Left ventricle myocardium superior (tissue), 1 donor: ENCODE data around the gene ZNF608. TPM values are rescaled to one million over a fixed set of nuclear protein-coding genes. Genes with fewer than 3 reads are reported as not detected.

Experiments used
- ATAC-seq: fragments of 200-7000 bp; cut with Tn5 transposase; one replicate; pipeline ENCODE4 v1.9.1; 2020; ENCODE audit warnings: mild to moderate bottlenecking, moderate library complexity
- DNase-seq: peaks from one replicate; pipeline ENCODE4 v3.0.0-alpha.2; 2020
- intact Hi-C: fragments of 100-400 bp; cut with micrococcal nuclease; formaldehyde crosslinking; loops from one replicate; pipeline ENCODE4 v1.11.0; 2022
- total RNA-seq: library from RNA; stranded (reverse); fragmentation: NEBNext Ultra II Directional; extraction: Animal tissue kit (Norgen Biotek cat#: 25700); gene quantifications from one replicate; pipeline ENCODE4 v1.2.1, GENCODE V29; 2021
- donor health status: DM: no; HTN: yes; CAD: no; lungs with severe emphysema.

Gene ZNF608
- total RNA-seq, 1 donor from 2014 or later: 18.2 TPM

DNA sequence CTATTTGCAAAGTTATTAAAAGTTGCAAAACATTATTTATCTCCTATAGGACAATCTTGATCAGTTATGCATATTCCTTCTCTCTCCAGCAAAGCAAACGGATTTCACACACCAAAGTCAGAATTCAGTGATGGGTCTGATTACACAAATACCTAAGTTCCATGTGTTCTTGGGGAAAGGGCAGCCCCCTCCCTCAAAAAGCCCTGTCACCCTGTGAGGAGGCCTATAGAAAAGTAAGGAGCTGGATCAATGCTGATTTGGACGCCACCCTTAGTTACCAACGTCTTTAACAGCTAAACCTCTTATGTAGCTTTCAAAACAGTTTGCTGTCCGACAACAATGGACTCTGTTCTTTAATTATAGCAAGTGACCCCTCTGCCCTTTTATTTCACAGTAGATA, 6.4 kb downstream of the ZNF608 start:
- intact Hi-C loops: no loop called here
- no peak for DNase-seq
- ATAC-seq: no peak

DNA sequence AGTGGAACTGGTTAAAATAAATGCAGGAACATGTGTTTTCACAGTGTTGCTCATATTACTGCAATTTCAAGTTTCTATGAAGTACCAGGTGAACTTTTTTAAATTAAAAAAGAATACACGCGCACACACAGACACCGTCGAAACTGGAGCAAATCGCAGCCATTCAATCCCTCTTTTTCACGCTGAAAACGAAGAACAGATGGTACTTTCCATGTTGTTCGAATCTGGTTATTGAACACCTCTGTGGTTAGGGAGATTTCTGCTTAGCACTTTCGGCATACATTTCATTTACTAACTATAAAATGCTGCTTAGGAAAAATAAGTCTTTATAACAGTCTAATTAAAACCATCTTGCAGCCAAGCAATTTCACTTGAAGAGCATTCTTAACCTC, 6.8 kb downstream of the ZNF608 start:
- intact Hi-C loops: no loop called here

DNA sequence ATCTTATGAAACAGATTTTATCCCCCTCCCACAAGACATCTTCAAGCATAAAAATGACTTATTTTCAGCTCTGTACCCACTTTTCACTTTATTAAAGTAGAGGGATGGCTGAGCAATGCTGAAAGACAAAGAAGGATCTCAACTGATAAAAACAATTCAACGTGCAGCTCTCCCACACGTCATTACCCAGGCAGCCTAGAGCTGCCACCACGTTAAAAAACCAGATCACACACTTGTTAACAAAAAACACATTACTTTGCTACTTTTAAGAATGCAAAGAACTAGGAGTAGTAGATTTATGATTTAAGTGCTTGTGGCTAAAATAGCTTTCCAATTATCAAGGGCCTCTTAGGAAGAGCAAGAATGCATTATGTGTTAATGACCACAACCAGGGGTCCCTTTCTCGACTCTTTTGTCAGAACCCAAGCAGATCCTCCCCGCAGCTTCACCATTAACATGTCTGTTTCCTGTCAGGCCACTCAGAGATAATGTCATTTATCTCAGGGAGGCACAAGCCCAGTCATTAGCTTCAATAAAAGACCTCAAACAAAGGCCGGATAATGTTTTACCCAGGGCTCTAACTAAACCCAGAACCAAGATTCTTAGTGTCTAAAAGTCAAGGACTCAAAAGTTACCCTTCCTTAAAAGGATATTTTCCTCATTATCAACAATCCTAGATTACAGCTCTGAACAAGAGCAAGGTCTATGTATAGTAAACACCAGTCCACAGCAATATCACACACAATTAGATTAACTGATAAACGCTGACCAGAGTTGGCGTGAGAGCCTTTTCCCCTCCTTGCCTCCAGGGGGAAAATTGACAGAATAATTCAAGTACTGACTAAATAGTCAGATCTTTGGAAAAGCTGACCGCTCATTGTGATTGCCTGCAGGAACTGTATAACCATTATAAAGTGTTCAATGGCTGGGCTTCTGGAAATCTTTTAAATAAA, 7.5 kb downstream of the ZNF608 start:
- DNase-seq (no peak), ATAC-seq (no peak)
- intact Hi-C loops: no loop called here

More for the DNA sequence above, 6.8 kb downstream of the ZNF608 start:
- no peak for ATAC-seq
- no peak for DNase-seq

DNA sequence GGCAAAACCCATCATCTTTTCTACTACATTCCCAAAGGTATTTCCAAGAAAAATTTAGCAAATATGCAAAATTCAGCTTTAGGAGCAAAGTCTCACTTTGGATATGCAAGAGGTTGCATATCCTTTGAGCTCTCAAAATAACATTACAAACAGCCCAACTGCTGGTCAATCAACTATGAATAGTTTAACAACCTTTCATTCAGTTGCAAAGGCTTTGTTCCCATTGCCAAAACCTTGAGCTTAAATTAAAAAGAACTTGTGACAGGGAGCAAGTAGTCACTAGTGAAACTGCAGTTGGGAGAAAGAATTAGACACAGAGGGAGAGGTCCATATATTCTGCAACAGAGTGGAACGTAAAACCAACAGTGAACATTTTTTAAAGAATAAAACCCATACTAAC, 8.8 kb downstream of the ZNF608 start:
- intact Hi-C loops: no loop called here
- no peak for ATAC-seq

DNA sequence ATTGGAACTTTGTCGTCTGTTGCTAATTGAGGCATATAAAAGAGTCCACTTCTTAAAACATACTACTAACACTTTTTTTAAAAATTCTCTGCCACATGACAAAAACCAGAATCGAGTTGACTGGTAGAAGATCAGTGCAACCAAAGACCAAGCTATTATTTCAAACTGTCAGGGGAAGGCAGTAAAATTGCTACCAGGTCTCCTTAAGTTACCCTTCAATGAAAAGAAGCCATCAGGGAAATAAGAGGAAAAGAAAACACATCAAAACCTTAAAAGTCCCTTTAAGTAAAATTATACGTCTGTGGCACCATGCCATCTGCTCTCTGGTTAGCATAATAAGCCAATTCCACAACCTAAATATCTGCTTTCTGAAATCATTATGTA, 9.6 kb downstream of the ZNF608 start:
- intact Hi-C loops: no loop called here
- ATAC-seq: no peak
- DNase-seq: no peak

More for the DNA sequence above, 8.8 kb downstream of the ZNF608 start:
- DNase-seq: no peak

DNA sequence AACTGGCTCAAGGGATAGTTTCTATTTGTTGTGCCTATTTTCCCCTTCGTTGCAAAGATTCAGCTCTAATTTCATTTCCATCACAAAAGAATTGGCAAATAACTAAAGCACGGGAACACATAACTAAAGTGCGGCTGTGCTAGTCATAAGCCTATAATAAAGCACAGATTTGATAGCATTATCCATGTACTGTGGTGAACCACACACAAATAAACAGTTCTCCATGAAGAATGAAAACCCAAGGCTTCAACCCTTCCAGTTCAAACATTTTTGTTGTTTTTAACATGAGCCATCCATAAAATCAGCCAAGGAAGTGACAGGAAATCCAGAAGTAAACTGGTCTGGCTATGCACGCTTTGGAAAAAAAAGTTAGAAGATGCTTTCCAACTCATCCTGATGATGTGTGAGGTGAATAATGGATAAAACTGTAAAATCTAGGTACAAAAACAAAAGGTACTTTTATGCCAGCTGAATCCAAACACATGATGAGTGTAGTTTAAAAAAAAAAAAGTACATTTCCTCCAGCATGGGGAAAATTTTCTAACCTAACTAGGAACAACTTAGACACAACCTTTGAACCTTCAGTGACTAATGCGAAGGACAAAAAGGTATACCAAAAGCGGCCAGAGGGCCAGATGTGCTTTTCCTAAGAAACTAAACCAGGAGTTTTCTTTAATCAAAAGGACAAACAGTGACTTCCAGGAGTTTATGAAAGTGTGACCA, 10.2 kb downstream of the ZNF608 start:
- ATAC-seq: no peak
- intact Hi-C loops: no loop called here
- no peak for DNase-seq

DNA sequence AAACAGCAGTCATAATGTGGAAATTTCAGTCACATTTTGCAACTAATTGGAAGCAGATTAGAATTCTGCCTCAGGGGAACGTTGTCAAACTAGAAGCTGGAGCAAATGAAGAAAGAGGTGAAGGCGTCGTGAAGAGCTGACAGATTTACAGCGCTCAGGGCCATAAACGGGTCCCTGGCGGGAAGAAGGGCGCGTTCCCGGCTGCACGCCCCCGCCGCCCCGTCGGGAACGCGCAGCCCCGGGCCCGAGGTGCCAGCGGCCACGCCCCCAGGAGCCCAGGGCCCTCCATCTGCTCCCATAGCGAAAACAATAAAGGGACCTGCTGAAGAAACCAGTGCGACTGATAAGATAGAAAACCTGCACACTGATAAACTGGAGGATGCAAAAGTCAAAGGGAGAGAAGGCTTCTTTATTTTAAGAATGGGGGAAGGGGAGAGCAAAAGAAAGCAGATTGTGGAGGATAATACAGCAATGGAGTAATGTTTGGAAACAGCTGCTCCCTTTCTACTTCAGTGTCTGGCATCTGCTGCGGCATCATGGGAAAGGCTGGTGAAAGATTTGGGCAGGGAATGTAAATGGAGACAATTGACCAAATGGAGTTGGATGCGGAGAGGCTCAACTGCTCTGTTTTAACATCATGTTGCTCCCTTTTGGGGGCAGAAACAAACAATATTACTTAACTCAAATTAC, 11.1 kb downstream of the ZNF608 start:
- intact Hi-C loops: no loop called here
- no peak for DNase-seq
- ATAC-seq: peak; percentile 72

DNA sequence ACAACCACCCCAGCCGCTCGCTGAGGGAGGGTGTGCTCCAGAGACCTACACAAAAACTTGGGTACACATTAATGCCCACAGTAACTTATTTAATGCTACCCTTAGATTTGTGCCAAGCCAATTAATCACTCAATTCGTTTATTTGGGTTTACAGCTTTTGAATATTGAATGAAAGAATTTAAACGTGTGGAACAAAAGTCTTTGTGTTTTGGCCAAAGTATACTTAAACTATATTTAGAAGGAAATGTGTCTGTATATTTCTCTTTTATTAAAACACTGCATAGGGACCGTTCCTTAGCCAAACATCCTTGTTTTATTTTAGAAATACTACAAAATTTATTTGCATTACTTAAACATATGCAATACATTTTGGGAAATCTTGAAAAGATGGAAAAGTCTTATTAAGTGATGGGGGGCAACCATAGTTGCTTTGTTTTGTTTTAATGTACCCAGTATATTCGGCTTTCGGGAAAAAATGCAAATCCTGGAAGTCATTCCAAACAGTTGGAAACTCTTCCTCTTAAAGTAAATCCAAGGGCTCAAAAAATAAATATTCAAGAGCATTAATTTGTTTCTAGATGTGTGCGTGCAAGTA, 11.8 kb downstream of the ZNF608 start:
- DNase-seq (no peak), ATAC-seq (no peak)
- intact Hi-C loops: no loop called here

DNA sequence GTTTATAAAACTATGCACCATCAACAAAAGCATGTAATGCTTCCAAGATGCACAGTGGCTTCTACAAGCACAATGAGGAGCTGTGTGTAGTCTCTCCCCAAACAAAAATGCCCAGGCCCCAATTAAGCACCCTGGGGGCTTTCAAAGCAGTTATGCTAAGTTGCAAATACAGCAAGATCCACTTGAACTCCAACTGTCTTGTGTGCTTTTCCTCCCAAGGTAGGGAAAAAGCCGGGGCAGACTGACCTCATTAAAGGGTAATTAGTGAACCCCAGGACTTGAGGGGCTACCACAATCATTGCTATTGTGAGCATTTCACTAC, 13.1 kb downstream of the ZNF608 start:
- intact Hi-C loops: no loop called here
- ATAC-seq: no peak

DNA sequence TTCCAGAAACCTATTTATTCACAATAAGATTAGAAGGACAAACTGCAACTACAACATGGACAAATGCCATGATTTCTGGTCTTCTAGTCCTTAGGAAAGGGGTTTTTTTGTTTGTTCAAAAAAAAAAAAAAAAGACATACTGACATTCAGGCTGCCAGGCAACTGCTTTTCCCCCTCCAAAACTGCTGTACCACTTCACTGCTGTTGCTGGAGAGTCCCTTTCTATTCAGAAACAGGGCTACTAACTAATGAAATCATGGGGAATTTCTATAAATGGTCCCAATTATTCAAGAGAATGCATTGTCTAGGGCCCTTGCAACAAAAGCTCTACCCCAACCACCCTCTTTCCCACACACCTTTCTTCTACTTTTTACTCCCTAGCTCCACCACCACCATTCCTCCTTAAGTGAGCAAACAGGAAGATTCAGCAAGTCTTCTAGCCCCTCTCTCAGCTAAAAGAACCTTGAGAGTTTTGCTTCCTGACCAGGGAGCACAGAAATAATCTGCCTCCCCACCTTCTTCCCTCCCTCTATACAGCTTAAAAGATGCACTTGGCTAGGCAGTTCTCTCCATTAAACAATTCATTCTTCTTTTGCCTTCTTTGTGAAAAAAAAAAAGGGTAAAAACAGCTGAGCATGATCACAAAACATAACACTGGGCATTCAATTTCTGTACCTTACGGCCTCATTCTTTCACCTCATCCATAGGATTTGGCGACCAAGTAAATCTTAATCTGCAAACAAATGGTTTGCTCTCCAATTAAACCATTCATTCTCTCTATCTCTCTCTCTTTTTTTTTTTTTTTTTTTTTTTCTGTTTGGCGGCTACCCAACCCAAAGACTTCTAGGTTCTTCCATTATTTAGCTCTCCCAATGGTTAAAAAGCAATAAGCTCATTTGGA, 13.8 kb downstream of the ZNF608 start:
- intact Hi-C loops: no loop called here
- ATAC-seq (no peak), DNase-seq (no peak)

More for the DNA sequence above, 13.1 kb downstream of the ZNF608 start:
- no peak for DNase-seq

DNA sequence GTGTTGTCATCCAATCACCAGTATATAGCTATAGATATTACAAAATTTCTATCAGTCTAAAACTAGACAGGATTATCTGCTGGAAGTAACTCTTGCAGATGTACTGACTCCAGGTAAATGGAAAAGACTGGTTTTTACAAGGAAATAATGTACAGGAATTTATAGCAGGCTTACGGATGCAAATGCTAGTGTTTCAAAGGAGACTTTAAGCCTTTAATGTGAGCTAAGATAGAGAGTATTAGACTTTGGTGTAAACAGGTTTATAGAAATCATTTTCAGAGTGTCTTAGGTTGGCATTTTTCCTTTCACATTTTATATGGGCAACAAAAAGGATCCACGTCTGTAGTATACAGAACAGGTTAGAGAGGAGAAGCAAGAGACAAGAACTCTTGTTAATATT, 16.1 kb downstream of the ZNF608 start:
- intact Hi-C loops: no loop called here
- no peak for DNase-seq
- ATAC-seq: no peak

DNA sequence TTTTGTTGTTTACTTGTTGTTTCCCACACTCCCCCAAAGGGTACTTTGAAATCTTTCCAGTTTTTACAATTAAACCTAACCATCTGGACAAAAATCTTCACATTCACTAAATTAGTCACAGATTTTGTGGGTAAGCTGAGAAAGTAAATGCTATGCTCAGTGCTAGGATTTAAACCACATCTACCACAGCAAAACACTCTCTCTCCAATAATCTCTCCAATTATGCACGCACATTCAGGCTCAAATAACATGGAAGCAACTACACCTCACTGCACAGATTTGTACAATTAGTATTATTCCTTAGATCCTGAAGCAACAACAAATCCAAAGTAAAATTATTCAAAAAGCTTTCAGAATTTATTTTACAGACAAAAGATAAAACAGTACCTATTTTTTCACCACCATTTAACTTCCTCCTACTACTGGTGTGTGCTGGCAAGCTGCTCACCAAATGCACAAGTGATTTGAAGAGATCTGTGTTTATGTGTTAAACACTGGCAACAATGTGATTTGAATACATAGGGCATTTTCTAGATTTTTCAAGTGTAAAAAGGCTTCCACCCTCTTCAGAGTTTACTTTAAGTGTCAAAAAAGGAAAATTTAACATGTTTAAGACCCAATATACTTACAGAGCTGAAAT, 16.6 kb downstream of the ZNF608 start:
- DNase-seq (no peak), ATAC-seq (no peak)
- intact Hi-C loops: no loop called here

DNA sequence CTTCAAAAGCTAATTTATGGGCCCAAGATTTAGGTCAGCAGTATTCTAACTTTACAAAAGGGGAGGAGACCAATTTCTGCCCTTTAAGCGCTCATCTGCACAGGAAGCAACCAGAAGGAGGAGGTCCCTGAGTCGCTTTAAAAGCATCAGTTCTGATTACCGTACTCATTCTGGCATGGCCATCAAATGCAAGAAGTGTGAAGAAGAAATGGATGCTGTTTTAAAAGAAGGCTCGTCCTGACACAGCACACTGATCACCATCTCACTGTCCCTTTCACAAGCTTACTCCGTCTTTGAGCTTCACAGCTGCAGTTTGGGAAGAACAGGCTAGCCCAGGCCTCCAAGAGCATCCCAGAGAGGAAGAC, 17.5 kb downstream of the ZNF608 start:
- no peak for ATAC-seq
- intact Hi-C loops: no loop called here
- DNase-seq: no peak

DNA sequence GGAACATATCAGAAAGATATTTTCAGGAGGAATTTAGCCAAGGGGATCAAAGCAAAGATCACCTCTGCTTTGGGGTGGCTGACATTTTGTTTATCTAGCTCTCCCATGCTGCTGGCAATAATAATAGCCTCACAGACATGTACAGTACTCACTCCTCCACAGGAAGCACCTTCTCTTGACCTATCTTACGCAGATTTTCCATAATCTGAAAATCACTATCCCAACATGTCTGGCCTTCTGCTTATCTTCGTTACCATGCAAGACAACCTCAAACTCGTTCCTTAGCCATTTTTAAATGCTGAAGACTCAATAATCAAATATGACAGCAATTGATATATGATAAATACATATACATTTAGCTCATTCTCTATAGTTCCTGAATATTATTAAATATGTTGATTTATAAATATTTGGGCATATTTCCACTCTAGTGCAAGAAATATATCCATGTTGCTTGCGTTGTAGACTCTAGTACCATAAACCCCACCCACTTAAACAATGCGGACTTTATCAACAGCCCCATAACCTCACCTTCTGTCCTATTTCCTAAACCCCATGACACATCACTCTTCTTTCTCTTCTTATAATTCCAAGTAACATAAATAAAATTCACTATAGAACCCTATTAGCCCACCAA, 18.0 kb downstream of the ZNF608 start:
- intact Hi-C loops: no loop called here

DNA sequence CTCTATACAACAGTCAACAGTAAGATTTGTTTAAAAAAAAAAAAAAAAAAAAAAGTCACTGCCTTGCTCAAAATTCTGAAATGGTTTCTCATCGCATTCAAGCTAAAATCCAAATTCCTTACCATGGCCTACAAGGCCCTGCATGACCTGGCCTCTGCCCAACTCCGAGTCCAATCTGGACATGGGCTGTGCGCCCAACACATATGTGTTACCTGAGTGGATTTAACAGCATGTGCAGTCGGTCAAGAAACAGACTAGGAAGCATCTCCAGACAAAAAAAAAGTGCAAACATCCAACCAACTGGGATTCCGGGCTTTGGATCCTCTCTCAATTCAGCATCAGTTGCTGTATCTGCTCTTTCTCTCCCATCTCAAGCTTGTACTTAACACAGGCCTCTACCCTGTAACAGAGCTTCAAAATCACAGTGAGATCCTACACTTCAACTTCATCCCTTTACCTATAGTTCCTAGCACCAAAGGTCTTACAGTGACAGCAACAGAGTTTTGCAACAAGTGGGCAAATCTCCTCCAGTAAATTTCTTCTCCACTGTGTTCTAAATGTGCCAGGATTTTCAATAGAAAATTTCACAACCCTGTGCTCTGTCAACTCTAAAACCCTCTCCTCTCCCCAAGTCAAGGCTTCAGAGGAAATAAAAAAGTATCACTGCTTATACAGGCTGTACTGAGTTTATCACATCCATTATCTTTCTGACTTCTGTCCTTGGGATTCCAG, 19.6 kb downstream of the ZNF608 start:
- intact Hi-C loops: no loop called here
- ATAC-seq (no peak), DNase-seq (no peak)

More for the DNA sequence above, 18.0 kb downstream of the ZNF608 start:
- DNase-seq (no peak), ATAC-seq (no peak)

DNA sequence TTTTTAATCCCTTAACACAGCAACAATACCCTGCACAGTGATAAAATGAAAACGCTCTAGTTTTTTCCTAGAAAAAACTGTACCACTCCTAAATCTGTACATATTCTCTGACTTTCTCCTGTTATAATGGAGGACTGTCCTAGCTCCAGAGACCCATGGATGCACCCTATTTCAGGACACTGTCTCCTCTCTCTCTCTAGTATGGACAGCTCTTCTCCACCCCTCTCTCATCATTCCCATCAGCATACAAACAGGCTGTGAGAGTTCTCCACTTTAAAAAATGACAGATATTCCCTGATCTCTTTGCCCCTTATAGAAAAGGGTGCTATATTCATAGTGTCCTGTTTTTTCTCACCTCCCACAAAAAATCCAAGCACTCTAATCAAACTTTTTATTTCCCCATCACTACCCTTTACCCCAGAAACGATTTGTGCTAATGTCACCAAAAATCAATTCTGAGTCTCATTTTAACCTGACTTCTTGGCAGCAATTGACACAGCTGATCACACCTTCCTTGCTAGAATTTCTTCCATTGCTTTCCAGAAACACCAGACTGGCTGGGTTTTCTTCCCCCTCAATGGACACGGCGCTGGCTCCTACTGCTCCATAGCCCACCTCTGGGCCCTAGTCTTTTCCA, 20.7 kb downstream of the ZNF608 start:
- no peak for ATAC-seq
- DNase-seq: no peak
- intact Hi-C loops: no loop called here

DNA sequence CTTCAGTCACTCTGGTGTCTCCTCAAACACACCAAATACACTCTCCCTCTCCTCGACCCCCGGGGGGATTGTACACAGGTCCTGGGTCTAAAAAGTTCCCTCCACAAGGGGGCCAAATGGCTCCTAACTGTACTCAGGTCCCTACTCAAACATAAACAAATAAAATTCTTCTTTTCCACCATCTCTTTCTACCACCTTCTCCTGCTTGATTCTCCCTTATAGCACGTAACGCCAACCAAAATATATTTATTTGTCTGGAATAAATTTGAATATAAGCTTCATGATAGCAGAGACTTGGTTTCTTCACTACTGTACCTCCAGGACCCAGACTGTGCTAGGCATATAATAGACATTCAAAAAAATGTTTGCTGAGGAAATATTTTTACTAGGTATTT, 21.4 kb downstream of the ZNF608 start:
- intact Hi-C loops: no loop called here
- DNase-seq (no peak), ATAC-seq (no peak)
